Ovary (tissue), 9 donors: ENCODE results near the gene F7. TPM values are rescaled to one million over a fixed set of nuclear protein-coding genes. Genes with fewer than 3 reads are reported as not detected.

Experiments used
- DNase-seq, 5 donors: peaks; one replicate each; pipeline ENCODE4 v3.0.0-alpha.2; 2019 to 2020
- H3K27ac ChIP-seq, 2 donors: fragments of 200-600 bp; one replicate each; pipeline versions ENCODE4 v1.5.1 to v1.8.0; 2019 to 2022
- H3K27me3 ChIP-seq: fragments of 200-600 bp; one replicate; pipeline ENCODE4 v1.8.0; 2022
- H3K36me3 ChIP-seq: fragments of 200-600 bp; sonication (generic); one replicate; pipeline ENCODE4 v1.5.1; 2019
- H3K4me1 ChIP-seq: one replicate; pipeline ENCODE4 v1.8.1; 2013; ENCODE audit warnings: mild to moderate bottlenecking, moderate library complexity; ENCODE audit not compliant: insufficient read depth
- H3K4me3 ChIP-seq: fragments of 200-600 bp; sonication (generic); one replicate; pipeline ENCODE4 v1.5.1; 2017
- H3K9me3 ChIP-seq, 2 donors: fragments of 200-600 bp in 1 of 2; sonication (generic) in 1 of 2; one replicate each; pipeline versions ENCODE4 v1.5.1 to v1.8.1; 2013 to 2019; ENCODE audit warnings: mild to moderate bottlenecking in 1 of 2, moderate library complexity in 1 of 2
- CTCF ChIP-seq, 3 donors: fragments of 450-650 bp in 2 of 3; fragments of 200-600 bp in 1 of 3; IDR thresholded peaks; one replicate each; pipeline versions ENCODE4 v1.5.1 to v1.8.0; 2016 to 2022; ENCODE audit warnings: antibody characterized with exemption in 3 of 3, mild to moderate bottlenecking in 1 of 3
- EP300 ChIP-seq: sonication (generic); formaldehyde crosslinking; IDR thresholded peaks from one replicate; pipeline ENCODE4 v1.6.1; 2017; ENCODE audit warnings: antibody characterized with exemption
- POLR2A ChIP-seq: fragments of 450-650 bp; IDR thresholded peaks from one replicate; pipeline ENCODE4 v1.6.1; 2017; ENCODE audit warnings: antibody characterized with exemption, mild to moderate bottlenecking, moderate library complexity
- WGBS, 3 donors: extraction: QIAGEN DNeasy Blood & Tissue Kit in 1 of 3; methylation state at CpG; one replicate each; pipeline versions ENCODE4 v1.1.5 to v1.1.7; 2013 to 2017; 5-methylcytosine and 5-hydroxymethylcytosine counted together
- intact Hi-C, 4 donors: fragments of 100-400 bp; cut with DNase I; formaldehyde crosslinking; loops; one replicate each; pipeline versions ENCODE4 v1.11.0 to v1.15.1; 2022 to 2023
- polyA plus RNA-seq, 2 donors: library from polyadenylated mRNA; stranded (reverse); fragments of 200-250 nt in 1 of 2; fragments of 350-450 nt in 1 of 2; fragmentation: Illumina TruSeq in 1 of 2; extraction: RNeasy Lipid Tissue Mini Kit (QIAGEN cat#74804) in 1 of 2; gene quantifications; one replicate each; pipeline ENCODE4 v1.2.3, GENCODE V29; 2013 to 2014
- total RNA-seq, 7 donors: library from RNA; depleted of rRNA in 2 of 7; stranded (reverse); fragments of >200 nt in 2 of 7; fragmentation: NEBNext Ultra II Directional in 3 of 7; extraction: Animal tissue kit (Norgen Biotek cat#: 25700) in 3 of 7; gene quantifications; one replicate each; pipeline versions ENCODE4 v1.1.0 to v1.2.4, GENCODE V29; 2016 to 2023
- donor health status: DM: no; HTN: no; CAD: no; lungs with moderate emphysema.
- donor health status: DM: no; HTN: no; CAD: no.
- donor health status: Bipolar disorder and iron deficiency.
- donor health status: DM: yes; HTN: yes; CAD: no.
- donor health status: DM: no; HTN: no; CAD: no.
- donor health status: DM: yes; HTN: yes; CAD: no.

F7 gene
- total and polyA plus RNA-seq, 9 donors: 0.11 to 2.1 (median 0.35) TPM; not detected in 2

GRCh38 chr13:113086991-113087922 is 18.3 kb upstream of the F7 start:
- WGBS, 3 donors: 82 to 87% (median 86%) methylated on average over 36 to 39 of the region's 39 CpGs

GRCh38 chr13:113087923-113088690 is 17.5 kb upstream of the F7 start:
- no peaks in the 10 kb centered on the region for H3K27me3 ChIP-seq
- H3K36me3 ChIP-seq: no peaks in the 10 kb centered on the region
- H3K9me3 ChIP-seq: no peaks in the 10 kb centered on the region
- no peak overlapping the region for H3K27ac ChIP-seq
- peak in 1 of 5 donors; percentile 2 for DNase-seq
- TF ChIP-seq POLR2A (no peak), EP300 (no peak), CTCF (IDR thresholded peaks at IDR 0.05) (no peak)
- WGBS, 3 donors: 87 to 92% (median 92%) methylated on average over 40 of the region's 40 CpGs
- H3K4me1 ChIP-seq: no peaks in the 10 kb centered on the region
- intact Hi-C loops: no loop called here
- no peak overlapping the region for H3K4me3 ChIP-seq

More at GRCh38 chr13:113086991-113087922, 18.3 kb upstream of the F7 start:
- Histone ChIP-seq H3K27me3 (no peaks in the 10 kb centered on the region), H3K4me3 (no peak overlapping the region), H3K4me1 (no peaks in the 10 kb centered on the region), H3K36me3 (no peaks in the 10 kb centered on the region), H3K9me3 (no peaks in the 10 kb centered on the region), H3K27ac (no peak overlapping the region)
- intact Hi-C loops: no loop called here
- no peak for DNase-seq
- TF ChIP-seq EP300 (no peak), POLR2A (no peak), CTCF (IDR thresholded peaks at IDR 0.05) (no peak)

GRCh38 chr13:113088691-113089020 is 16.9 kb upstream of the F7 start:
- no peak for DNase-seq
- no peak overlapping the region for H3K4me3 ChIP-seq
- no peaks in the 10 kb centered on the region for H3K36me3 ChIP-seq

More at GRCh38 chr13:113088691-113089020, 16.9 kb upstream of the F7 start:
- 75 to 85% (median 77%) methylated on average over 17 of the region's 17 CpGs for WGBS, 3 donors
- H3K9me3 ChIP-seq: no peaks in the 10 kb centered on the region
- intact Hi-C loops: no loop called here
- H3K27ac ChIP-seq: no peak overlapping the region
- H3K27me3 ChIP-seq: no peaks in the 10 kb centered on the region
- no peak for TF ChIP-seq CTCF (IDR thresholded peaks at IDR 0.05)
- TF ChIP-seq EP300: no peak
- TF ChIP-seq POLR2A: no peak
- no peaks in the 10 kb centered on the region for H3K4me1 ChIP-seq
